GM21723 (cell line): ENCODE measurements around the gene LUC7L3.
A peak's percentile ranks its signal among the peaks of the same experiment; 100 is the strongest.

Experiments
- ATAC-seq: cut with Tn5 transposase; IDR thresholded peaks from one replicate; pipeline ENCODE4 v1.9.1; 2021; ENCODE audit warnings: mild to moderate bottlenecking, moderate library complexity; ENCODE audit not compliant: unreplicated experiment

LUC7L3 gene

GRCh38 chr17:50685691-50686493, 33.5 kb upstream of the LUC7L3 start:
- no peak for ATAC-seq

GRCh38 chr17:50686494-50687199, 32.8 kb upstream of the LUC7L3 start:
- no peak for ATAC-seq

DNA sequence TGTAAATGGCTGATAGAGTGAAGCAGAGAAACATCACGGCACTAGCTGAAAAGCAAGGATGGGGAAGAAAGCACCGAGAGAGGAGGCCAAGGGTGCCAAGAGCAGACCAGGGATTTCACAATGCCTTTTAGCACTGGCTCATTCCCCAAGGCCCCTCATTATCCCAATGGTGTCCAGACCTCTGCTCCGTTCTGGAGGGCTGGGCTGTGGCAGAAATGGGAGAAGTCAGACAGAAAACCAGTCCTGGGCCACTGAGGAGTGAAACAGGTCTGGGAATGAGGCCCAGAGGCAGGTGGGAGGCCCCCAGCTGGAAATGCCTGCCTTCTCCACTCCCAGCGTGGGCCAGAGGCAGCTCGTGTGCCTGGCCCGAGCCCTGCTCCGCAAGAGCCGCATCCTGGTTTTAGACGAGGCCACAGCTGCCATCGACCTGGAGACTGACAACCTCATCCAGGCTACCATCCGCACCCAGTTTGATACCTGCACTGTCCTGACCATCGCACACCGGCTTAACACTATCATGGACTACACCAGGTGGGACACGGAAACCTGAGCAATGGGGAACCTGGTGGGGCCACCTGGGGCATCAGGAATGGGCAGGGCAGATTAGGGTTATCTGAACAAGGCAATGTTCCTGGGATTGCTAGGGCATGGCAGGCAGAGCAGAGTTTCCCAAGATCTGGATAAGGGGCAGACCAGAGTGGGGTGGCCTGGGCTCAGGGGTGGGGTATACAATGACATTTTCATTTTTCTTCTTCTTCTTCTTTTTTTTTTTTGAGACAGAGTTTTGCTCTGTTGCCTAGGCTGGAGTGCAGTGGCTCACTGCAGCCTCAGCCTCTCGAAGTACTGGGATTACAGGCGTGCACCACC, 32.0 kb upstream of the LUC7L3 start:
- no peak for ATAC-seq

DNA sequence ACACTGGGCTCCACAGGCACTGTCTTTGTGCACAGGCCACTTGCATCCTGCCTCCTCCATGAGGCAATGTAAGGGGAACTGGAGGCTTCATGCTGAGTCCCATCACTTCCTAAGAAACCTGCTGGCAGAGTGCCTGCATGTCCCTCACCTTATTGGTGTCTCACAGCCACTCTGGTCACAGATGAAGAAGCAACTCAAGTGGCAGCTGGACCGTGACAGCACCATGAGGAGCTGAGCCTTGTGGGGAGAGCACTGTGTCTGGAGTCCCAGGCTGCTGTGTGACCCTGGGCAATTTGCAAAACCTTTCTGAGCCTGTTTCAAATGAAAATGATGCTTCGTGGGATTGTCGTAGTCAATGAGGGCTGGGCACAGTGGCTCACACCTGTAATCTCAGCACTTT, 31.2 kb upstream of the LUC7L3 start:
- ATAC-seq, result no peak

- no peak for ATAC-seq
Observed at GRCh38 chr17:50689251-50689650, 30.2 kb upstream of the LUC7L3 start.

DNA sequence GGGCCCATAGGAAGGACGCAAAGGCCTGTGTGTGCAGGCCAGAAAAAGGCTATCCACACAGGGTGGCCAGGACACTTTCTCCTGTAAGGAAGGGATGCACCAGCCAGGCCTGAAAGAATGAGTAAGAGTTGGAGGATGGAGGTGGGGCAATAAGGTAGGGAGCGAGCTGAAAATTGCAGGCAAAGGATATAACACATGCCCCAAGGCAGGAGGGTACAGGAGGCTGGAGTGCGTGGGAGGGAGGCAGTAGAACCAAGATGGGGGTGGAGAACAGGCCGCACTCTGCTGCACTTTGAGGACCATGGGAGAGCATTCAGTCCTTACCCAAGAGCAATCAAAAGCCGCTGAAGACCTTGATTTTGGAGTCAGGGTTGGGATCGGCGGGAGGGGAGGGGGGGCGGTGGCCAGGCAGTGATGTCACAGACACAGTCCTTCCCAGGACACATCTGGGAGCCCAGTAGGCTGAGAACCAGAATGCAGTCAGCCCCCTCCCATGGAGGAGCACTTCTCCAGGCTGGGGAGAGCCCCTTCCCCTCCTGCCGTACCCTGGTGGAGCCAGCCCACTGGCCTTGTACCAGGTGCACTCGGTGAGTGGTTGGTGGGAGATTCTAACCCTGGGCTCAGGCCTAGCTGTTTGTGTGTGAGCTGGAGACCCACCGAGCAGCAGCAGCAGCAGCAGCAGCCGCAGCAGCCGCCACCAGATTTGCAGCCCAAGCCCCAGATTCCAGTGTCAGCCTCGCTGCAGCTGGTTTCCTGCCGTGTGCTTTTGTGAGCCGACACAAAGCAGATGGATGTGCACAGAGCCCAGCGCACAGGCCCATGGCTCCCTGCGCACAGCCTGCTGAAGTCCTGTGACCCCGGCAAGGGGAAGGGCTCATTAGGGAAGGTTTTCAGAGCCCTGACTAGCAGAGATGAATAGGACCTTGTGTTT, 29.2 kb upstream of the LUC7L3 start:
- no peak for ATAC-seq

- no peak for ATAC-seq
Observed at GRCh38 chr17:50690887-50691549, 28.4 kb upstream of the LUC7L3 start.

DNA sequence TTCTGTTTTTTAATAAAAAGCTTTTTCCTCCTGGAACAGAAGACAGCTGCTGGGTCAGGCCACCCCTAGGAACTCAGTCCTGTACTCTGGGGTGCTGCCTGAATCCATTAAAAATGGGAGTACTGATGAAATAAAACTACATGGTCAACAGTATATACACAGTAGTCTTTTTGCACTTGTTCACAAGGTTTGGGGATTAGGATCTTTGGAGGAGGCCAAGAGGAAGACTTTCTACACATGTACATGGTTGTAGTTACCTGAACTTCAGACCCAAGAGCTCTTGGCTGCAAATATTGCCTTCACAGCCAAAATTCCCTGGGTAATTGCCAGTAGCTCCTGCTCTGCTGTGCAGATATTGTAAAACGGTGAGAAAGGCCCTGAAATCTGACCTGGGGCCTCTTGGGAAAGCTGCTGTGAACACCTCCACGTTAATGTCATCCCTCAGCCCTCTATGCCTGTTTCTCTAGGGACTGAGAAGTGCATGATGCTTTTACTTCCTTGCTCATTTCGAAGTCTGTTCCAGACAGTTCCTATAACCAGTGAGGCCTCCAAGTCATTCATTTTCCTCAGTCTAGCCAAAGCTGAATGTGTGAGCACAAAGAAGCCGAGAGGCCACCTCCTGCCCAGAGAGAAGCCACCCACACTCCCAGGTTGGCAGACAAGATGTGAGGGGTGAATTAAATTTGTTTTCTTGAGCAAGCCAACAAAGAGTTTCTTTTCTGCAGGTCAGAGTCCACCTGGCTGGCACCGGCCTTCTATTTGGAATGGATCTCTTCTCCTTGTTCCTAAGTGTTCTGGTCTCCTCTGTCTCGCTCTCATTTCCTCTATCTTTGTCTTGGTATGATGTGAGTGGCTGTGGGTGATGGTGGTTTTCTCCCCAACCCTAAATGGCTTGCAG, 27.6 kb upstream of the LUC7L3 start:
- ATAC-seq, result no peak

GRCh38 chr17:50692448-50693035, 26.9 kb upstream of the LUC7L3 start:
- no peak for ATAC-seq

DNA sequence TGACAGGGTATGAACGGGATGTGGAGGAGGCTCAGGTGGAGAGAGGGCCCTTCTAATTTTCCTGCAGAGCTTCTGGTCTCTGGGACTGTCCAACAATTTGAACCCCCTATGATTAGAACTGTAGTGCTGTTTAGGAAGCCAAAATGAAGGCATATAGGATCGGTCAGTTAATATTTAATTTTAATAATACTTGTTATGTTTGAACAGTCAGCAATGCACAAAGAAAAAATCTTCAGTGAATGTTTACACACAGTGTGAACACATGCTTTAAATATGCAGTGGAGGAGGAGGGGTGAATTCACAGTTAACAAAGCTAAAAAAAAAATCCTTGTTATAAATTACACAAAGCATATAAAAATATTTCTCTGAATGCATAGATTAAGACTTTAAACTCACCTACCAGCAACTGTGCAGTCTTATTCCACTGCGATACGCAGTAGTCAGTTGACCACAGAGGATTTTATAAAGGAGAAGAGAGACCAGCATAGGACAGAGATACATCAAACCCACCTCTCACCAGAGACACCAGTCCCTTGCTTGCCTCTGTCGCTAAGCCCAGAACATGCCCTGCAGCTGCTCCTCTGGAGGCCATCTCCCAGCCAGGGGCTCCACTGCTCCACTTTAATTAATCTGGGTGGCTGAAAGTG, 26.2 kb upstream of the LUC7L3 start:
- ATAC-seq, result no peak

DNA sequence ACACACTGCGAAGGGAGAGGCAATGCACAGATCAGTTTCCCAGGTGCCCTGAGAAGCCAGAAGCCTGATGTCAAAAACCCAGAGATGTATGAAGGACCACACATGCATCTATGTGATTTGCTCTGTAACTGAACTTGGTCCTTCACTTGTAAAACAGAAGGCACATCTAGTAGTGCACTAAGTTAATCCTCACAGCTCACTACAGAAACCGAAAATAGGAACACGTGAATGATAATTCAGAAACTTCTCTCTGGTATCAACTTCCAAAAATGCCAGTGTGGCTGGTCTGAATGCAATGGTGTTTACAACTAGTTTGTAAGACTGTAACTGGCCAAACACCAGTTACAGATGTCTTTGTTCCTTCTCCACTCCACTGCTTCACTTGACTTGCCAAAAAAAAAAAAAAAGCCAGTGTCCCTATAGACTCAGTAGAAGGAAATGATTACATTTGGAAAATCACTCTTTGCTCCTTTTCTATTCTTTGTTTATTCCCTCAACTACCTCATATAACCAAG, 23.0 kb upstream of the LUC7L3 start:
- ATAC-seq, result no peak

DNA sequence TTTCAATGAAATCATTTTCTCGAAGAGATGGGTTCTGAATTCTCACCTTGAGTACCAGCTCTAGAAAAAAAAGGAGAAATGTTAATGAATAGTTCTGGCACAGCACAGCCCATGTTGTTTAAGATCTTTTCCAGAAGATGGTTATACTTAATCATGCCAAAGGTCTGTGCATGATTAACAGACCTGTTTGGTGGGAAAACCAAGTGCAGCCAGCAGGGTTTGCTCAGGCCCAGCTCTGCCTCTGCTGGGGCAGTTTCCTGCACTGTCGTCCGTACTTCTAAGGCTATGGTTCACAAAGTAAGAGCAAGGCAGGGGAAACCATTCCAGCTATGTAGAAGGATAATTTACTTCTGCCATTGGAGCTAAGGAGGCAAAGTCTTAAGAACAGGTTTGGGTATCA, 22.3 kb upstream of the LUC7L3 start:
- no peak for ATAC-seq

DNA sequence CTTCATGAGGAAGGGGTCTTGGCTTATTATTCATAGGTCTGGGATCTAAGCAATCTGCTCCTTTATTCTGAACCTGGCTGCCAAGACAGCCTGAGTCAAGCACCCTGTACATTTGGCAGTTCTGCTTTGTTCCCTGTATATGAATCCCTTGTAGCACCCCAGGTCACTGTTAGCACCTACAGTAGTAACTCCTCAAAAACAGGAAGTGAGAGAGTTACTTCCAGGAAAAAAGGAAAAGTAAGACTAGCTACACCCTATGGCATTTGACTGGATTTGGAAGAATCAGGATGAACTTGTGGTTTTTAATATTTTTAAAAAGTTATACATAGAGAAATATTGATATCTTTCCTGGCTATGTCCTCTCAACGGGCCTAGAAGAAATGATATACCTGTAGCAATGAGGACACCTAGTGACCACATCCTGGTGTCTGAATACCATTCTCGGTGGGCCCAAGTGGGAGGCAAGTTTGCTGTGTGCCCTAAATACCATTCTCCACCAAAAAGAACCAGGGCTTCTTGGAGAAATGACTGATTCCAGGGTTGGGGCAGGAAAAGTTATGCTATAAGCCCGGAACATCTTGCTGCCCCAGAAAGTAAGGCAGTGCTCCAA, 21.6 kb upstream of the LUC7L3 start:
- ATAC-seq, result no peak

GRCh38 chr17:50699410-50699809, 20.0 kb upstream of the LUC7L3 start:
- ATAC-seq, result no peak

GRCh38 chr17:50703162-50703561, 16.2 kb upstream of the LUC7L3 start:
- ATAC-seq, result no peak

DNA sequence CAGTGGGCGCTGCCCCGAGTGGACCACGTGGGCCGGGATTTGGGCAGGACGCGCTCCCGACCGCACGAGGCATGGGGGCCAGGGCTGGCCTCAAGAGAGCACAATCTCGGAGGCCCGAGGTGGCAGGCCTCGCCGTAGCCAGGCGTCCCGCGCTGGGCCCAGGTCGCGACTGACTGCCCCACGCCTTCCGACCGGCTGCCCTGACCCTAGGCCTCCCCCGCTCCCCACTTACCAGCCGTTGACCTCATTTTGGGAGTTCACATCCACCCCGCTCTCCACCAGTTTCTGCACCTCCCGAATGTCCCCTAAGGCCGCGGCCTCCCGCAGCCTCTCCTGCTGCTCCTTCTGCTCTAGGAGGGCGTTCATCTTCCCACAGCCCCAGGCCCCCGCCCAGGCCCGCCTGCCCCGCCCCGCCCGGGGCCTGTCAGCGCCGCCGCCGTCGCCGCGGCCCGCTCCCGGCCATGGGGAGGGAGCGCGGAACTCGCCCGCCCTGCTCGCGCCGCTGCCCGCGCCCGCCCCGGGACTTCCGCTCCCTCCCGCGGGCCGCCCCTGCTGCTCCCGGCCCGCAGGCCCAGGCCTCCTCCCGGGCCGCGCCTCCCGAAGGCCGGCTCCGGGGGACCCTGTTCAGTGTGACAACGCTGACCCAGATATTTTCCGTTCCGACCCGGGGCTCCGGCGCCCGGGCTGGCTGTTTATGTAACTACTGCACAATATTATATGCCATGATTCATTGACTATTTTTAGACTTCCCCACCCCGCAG, 11.9 kb upstream of the LUC7L3 start, which contains the start of gene ANKRD40:
Gene ANKRD40, minus strand, starts transcription at position 626 of the 761 bp plus-strand sequence. Its CDS starts 260 bp downstream, at position 366.
- ATAC-seq, result peak; percentile 76
